ENCODE results near the gene TMEM165.

Gene TMEM165

GRCh38 chr4:55446578-55446922 is 50.8 kb downstream of the TMEM165 start:
- Histone ChIP-seq H3K79me1 (ENCODE audit: low read length) (no peaks in the 10 kb centered on the region), H3K27ac (ENCODE audit: low read depth, low read length) (no peak overlapping the region), H4K91ac (ENCODE audit: low read depth, low read length) (no peak overlapping the region), H3K36me3 (ENCODE audit: control insufficient read depth in 1 of 2, insufficient read depth in 2 of 2, low read length in 2 of 2) (peaks cover 4 to 11% of the 10 kb centered on the region in 2 experiments), H3K18ac (ENCODE audit: low read length) (no peak overlapping the region), H2AFZ (ENCODE audit: insufficient read depth, low read length, poor library complexity) (no peak overlapping the region), H2AK5ac (ENCODE audit: low read length) (no peak overlapping the region), H3K9ac (ENCODE audit: low read length) (no peak overlapping the region), H3K4me1 (ENCODE audit: control insufficient read depth in 1 of 2, insufficient read depth in 2 of 2, low read length in 2 of 2) (no peaks in the 10 kb centered on the region), H3K14ac (ENCODE audit: low read length) (no peak overlapping the region), H3K4ac (ENCODE audit: low read depth, low read length) (no peak overlapping the region), H3K4me2 (ENCODE audit: low read length) (no peak overlapping the region), H3K27me3 (ENCODE audit: insufficient read depth, low read length) (no peaks in the 10 kb centered on the region), H3K9me3 (ENCODE audit: insufficient read depth, low read depth, low read length) (no peaks in the 10 kb centered on the region), H4K12ac (ENCODE audit: low read depth, low read length) (no peak overlapping the region), H2BK120ac (ENCODE audit: insufficient read depth, low read length, poor library complexity) (no peak overlapping the region), H4K8ac (ENCODE audit: low read depth, low read length) (no peak overlapping the region), H2BK12ac (ENCODE audit: low read length) (no peak overlapping the region), H3K23ac (ENCODE audit: low read length) (no peak overlapping the region), H3K4me3 (ENCODE audit: low read depth, low read length) (no peak overlapping the region), H2BK5ac (ENCODE audit: low read depth, low read length, poor library complexity) (no peak overlapping the region), H3K79me2 (ENCODE audit: control insufficient read depth, insufficient read depth, low read length, poor library complexity) (no peaks in the 10 kb centered on the region)
- no peak for DNase-seq
- WGBS (ENCODE audit: extremely low coverage, insufficient coverage, insufficient read length): no CpG with 5 or more reads among the region's 1 CpG

- H3K36me3 ChIP-seq (ENCODE audit: control insufficient read depth in 1 of 2, insufficient read depth in 2 of 2, low read length in 2 of 2): peaks cover 6 to 13% of the 10 kb centered on the region in 2 experiments
- no peak overlapping the region for H3K4me2 ChIP-seq (ENCODE audit: low read length)
- no peak overlapping the region for H3K23ac ChIP-seq (ENCODE audit: low read length)
- no peak overlapping the region for H3K4ac ChIP-seq (ENCODE audit: low read depth, low read length)
- DNase-seq: no peak
- no peaks in the 10 kb centered on the region for H3K79me2 ChIP-seq (ENCODE audit: control insufficient read depth, insufficient read depth, low read length, poor library complexity)
- H3K9ac ChIP-seq (ENCODE audit: low read length): no peak overlapping the region
- H3K18ac ChIP-seq (ENCODE audit: low read length): no peak overlapping the region
- H3K27me3 ChIP-seq (ENCODE audit: insufficient read depth, low read length): no peaks in the 10 kb centered on the region
- no peak overlapping the region for H3K4me3 ChIP-seq (ENCODE audit: low read depth, low read length)
- no peak overlapping the region for H4K12ac ChIP-seq (ENCODE audit: low read depth, low read length)
- H3K14ac ChIP-seq (ENCODE audit: low read length): no peak overlapping the region
- H2BK12ac ChIP-seq (ENCODE audit: low read length): no peak overlapping the region
- no peak overlapping the region for H2BK120ac ChIP-seq (ENCODE audit: insufficient read depth, low read length, poor library complexity)
- no peaks in the 10 kb centered on the region for H3K4me1 ChIP-seq (ENCODE audit: control insufficient read depth in 1 of 2, insufficient read depth in 2 of 2, low read length in 2 of 2)
- no peak overlapping the region for H2BK5ac ChIP-seq (ENCODE audit: low read depth, low read length, poor library complexity)
- no CpG with 5 or more reads among the region's 9 CpGs for WGBS (ENCODE audit: extremely low coverage, insufficient coverage, insufficient read length)
- H2AK5ac ChIP-seq (ENCODE audit: low read length): no peak overlapping the region
- no peaks in the 10 kb centered on the region for H3K9me3 ChIP-seq (ENCODE audit: insufficient read depth, low read depth, low read length)
- no peak overlapping the region for H2AFZ ChIP-seq (ENCODE audit: insufficient read depth, low read length, poor library complexity)
- H4K8ac ChIP-seq (ENCODE audit: low read depth, low read length): no peak overlapping the region
- no peak overlapping the region for H3K27ac ChIP-seq (ENCODE audit: low read depth, low read length)
- H3K79me1 ChIP-seq (ENCODE audit: low read length): no peaks in the 10 kb centered on the region
- H4K91ac ChIP-seq (ENCODE audit: low read depth, low read length): no peak overlapping the region
Observed at GRCh38 chr4:55447108-55447708, 51.5 kb downstream of the TMEM165 start.

- Histone ChIP-seq H2BK120ac (ENCODE audit: insufficient read depth, low read length, poor library complexity) (no peak overlapping the region), H3K4me3 (ENCODE audit: low read depth, low read length) (no peak overlapping the region), H3K14ac (ENCODE audit: low read length) (no peak overlapping the region), H4K8ac (ENCODE audit: low read depth, low read length) (no peak overlapping the region), H4K91ac (ENCODE audit: low read depth, low read length) (no peak overlapping the region), H2BK5ac (ENCODE audit: low read depth, low read length, poor library complexity) (no peak overlapping the region), H4K12ac (ENCODE audit: low read depth, low read length) (no peak overlapping the region), H3K4me2 (ENCODE audit: low read length) (no peak overlapping the region), H3K9ac (ENCODE audit: low read length) (no peak overlapping the region), H2AFZ (ENCODE audit: insufficient read depth, low read length, poor library complexity) (no peak overlapping the region), H2AK5ac (ENCODE audit: low read length) (no peak overlapping the region), H3K4me1 (ENCODE audit: control insufficient read depth in 1 of 2, insufficient read depth in 2 of 2, low read length in 2 of 2) (no peaks in the 10 kb centered on the region), H3K18ac (ENCODE audit: low read length) (no peak overlapping the region), H3K23ac (ENCODE audit: low read length) (no peak overlapping the region), H3K27ac (ENCODE audit: low read depth, low read length) (no peak overlapping the region), H3K79me1 (ENCODE audit: low read length) (no peaks in the 10 kb centered on the region), H3K4ac (ENCODE audit: low read depth, low read length) (no peak overlapping the region), H3K79me2 (ENCODE audit: control insufficient read depth, insufficient read depth, low read length, poor library complexity) (no peaks in the 10 kb centered on the region), H3K27me3 (ENCODE audit: insufficient read depth, low read length) (no peaks in the 10 kb centered on the region), H3K9me3 (ENCODE audit: insufficient read depth, low read depth, low read length) (no peaks in the 10 kb centered on the region), H3K36me3 (ENCODE audit: control insufficient read depth in 1 of 2, insufficient read depth in 2 of 2, low read length in 2 of 2) (peaks cover 5 to 12% of the 10 kb centered on the region in 2 experiments), H2BK12ac (ENCODE audit: low read length) (no peak overlapping the region)
- no CpG with 5 or more reads among the region's 1 CpG for WGBS (ENCODE audit: extremely low coverage, insufficient coverage, insufficient read length)
- DNase-seq: no peak
Observed at GRCh38 chr4:55447831-55448230, 52.1 kb downstream of the TMEM165 start.

- Histone ChIP-seq H3K36me3 (ENCODE audit: control insufficient read depth in 1 of 2, insufficient read depth in 2 of 2, low read length in 2 of 2) (peaks cover 5 to 9% of the 10 kb centered on the region in 2 experiments), H3K79me1 (ENCODE audit: low read length) (no peaks in the 10 kb centered on the region), H2BK12ac (ENCODE audit: low read length) (no peak overlapping the region), H2BK120ac (ENCODE audit: insufficient read depth, low read length, poor library complexity) (no peak overlapping the region), H2AK5ac (ENCODE audit: low read length) (no peak overlapping the region), H3K27ac (ENCODE audit: low read depth, low read length) (no peak overlapping the region), H2AFZ (ENCODE audit: insufficient read depth, low read length, poor library complexity) (no peak overlapping the region), H3K18ac (ENCODE audit: low read length) (no peak overlapping the region), H4K91ac (ENCODE audit: low read depth, low read length) (no peak overlapping the region), H3K79me2 (ENCODE audit: control insufficient read depth, insufficient read depth, low read length, poor library complexity) (no peaks in the 10 kb centered on the region), H3K4me3 (ENCODE audit: low read depth, low read length) (no peak overlapping the region), H3K23ac (ENCODE audit: low read length) (no peak overlapping the region), H3K27me3 (ENCODE audit: insufficient read depth, low read length) (no peaks in the 10 kb centered on the region), H4K8ac (ENCODE audit: low read depth, low read length) (no peak overlapping the region), H3K9ac (ENCODE audit: low read length) (no peak overlapping the region), H4K12ac (ENCODE audit: low read depth, low read length) (no peak overlapping the region), H3K14ac (ENCODE audit: low read length) (no peak overlapping the region), H3K4me2 (ENCODE audit: low read length) (no peak overlapping the region), H2BK5ac (ENCODE audit: low read depth, low read length, poor library complexity) (no peak overlapping the region), H3K4me1 (ENCODE audit: control insufficient read depth in 1 of 2, insufficient read depth in 2 of 2, low read length in 2 of 2) (no peaks in the 10 kb centered on the region), H3K9me3 (ENCODE audit: insufficient read depth, low read depth, low read length) (no peaks in the 10 kb centered on the region), H3K4ac (ENCODE audit: low read depth, low read length) (no peak overlapping the region)
- WGBS (ENCODE audit: extremely low coverage, insufficient coverage, insufficient read length): no CpG with 5 or more reads among the region's 8 CpGs
- no peak for DNase-seq
Observed at GRCh38 chr4:55450566-55450965, 54.8 kb downstream of the TMEM165 start.

Data from trophoblast cell (in vitro differentiated cells and primary cell).